ENCODE measurements around the gene ATF4.

ATF4 gene

DNA sequence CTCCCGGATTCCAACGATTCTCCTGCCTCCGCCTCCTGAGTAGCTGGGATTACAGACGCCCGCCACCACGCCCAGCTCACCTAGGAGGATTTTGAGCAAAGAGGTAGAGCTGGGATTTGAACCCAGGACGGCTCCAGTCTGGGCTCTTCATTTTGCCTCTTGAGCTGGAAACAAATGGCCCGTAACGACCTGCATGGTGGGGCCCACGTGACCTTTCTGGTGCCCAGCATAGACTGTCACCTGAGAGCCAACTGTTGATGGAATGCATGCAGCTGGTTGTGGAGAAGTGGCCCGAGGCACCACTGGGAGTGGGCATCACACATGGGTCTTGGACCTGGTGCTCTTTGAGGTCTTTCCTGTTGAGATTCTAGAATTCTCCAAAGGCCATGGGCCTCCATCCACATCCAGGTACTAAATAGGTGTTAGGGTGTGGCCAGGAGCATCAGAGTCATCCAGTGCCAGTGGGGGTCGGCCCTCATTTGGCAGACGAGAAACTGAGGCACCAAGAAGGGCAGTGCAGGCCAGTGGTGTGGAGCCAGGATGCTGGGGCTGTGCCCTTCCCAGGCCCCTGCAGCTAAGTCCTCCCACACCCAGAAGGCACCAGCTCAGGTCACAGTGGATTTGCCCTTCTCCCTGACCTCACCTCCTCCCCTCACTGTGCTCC, 3.9 kb downstream of the ATF4 start:
- TF ChIP-seq POLR2AphosphoS5 (IDR thresholded peaks at IDR 0.05; ENCODE audit: low read depth, low read length) (peak; percentile 68), POLR2A (IDR thresholded peaks at IDR 0.05; ENCODE audit: low read depth, low read length) (peak; percentile 77; the same call in 1 of the 2 replicates), TAF1 (IDR thresholded peaks at IDR 0.05; ENCODE audit: borderline replicate concordance, low read depth, low read length) (no peak)
- FAIRE-seq (no peak), DNase-seq (ENCODE audit: insufficient read length) (no peak)

DNA sequence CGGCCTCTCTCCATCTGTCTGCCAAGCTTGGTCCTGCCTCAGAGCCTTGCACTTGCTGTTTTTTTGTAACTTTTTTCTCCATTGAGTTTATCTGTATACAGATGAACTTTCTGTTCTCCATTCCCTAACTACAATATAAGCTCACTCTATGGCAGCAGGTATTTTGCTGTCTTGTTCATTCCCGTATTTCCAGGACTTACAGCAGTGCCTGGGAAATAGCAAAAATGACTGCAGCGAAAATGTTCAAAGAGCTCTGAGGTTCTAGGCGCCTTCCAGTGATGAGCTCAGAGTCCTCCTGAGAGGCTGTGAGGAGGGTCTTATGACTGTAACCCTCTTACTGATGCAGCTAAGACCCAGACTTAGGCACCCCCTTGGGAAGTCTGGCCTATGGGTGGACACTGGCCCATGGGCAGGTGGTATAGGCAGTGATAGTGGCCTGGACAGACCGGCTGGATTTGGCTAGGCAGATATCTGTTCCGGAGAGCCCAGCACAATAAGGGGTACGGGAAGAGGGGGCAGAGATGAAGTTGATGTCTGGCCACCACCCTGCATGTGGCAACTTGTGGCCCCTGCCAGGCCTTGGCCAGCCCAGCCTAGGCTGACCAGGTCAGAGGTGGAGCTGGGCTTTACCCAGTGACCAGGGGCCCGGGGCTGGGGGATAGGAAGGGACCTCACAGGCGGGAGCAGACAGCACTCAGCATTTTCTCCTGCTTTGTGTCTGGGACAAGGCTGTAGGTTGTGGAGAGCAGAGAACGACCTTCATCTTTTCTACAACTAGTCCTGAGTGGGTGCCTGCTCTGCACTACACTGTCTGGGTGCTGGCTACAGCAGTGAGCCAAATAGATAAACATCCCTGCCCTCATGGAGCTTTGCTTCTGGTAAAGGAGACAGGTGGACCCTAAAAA, 4.6 kb downstream of the ATF4 start:
- DNase-seq (ENCODE audit: insufficient read length): no peak
- no peak for TF ChIP-seq TAF1 (IDR thresholded peaks at IDR 0.05; ENCODE audit: borderline replicate concordance, low read depth, low read length)
- TF ChIP-seq POLR2AphosphoS5 (IDR thresholded peaks at IDR 0.05; ENCODE audit: low read depth, low read length): peak; percentile 39; the same call in 1 of the 2 replicates
- TF ChIP-seq POLR2A (IDR thresholded peaks at IDR 0.05; ENCODE audit: low read depth, low read length): no peak; the same call in 1 of the 2 replicates

DNA sequence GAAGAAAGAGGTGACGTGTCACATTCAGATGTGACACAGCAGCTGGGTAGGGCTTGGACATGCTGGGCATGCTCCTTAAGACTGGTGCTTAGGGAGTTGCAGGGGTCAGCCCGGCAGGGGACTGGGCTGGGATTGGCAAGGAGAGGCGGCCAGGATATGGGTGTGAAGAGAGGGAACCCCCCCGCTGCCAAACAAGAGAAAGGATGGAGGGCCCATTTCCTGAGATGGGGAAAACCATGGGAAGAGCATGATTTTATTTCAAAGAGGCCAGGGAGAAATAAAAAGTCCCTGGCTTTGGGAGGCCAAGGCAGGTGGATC, 5.3 kb downstream of the ATF4 start:
- TF ChIP-seq POLR2AphosphoS5 (IDR thresholded peaks at IDR 0.05; ENCODE audit: low read depth, low read length) (no peak), TAF1 (IDR thresholded peaks at IDR 0.05; ENCODE audit: borderline replicate concordance, low read depth, low read length) (no peak), POLR2A (IDR thresholded peaks at IDR 0.05; ENCODE audit: low read depth, low read length) (no peak)

More for the DNA sequence above, 4.6 kb downstream of the ATF4 start:
- peak; percentile 17 for FAIRE-seq

DNA sequence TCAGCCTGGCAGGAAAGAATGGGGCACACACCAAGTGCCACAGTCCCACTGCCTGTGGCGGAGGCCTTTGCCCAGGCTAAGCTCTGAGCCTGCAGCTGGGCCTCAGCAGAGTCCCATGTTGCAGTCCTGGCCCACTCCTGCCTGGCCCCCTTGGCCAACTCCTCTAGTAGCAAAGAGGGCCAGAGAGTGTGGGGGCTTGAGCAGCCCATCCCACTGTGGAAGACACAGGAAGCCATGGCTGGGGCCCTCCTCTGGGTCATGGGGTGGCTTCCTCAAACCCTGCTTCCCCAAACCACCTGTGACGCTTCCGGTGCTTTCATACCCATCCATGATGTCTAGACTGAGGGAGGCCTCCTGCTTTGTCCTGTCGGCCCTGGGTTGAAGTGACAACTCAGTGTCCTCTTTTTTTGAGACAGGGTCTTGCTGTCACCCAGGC, 6.4 kb downstream of the ATF4 start:
- DNase-seq (ENCODE audit: insufficient read length) (no peak), FAIRE-seq (no peak)
- TF ChIP-seq POLR2A (IDR thresholded peaks at IDR 0.05; ENCODE audit: low read depth, low read length) (peak; percentile 58), POLR2AphosphoS5 (IDR thresholded peaks at IDR 0.05; ENCODE audit: low read depth, low read length) (peak; percentile 11; the same call in 1 of the 2 replicates), TAF1 (IDR thresholded peaks at IDR 0.05; ENCODE audit: borderline replicate concordance, low read depth, low read length) (no peak)

More for the DNA sequence above, 5.3 kb downstream of the ATF4 start:
- FAIRE-seq (no peak), DNase-seq (ENCODE audit: insufficient read length) (no peak)

DNA sequence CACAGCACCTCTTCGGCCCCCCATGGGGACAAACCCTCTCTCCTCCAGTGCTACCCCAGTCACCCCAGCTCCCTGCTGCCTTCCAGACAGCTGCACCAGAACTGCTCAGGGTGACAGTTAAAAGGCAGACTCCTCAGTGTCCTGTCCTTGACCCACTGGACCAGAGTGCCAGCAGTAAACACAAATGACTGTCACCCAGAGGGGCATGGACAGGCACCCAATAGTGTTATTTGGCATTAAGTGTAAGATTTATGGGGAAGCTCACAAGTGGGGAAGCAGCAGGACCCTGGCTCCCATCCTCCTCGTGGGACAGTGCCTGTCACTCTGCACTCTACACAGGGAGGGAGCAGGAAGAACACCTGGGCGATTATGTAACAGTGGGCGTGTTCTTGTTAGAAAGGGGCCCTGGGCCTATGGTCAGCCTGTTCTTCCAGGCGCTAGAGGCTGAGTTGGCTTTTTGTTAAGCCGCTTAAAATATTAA, 7.2 kb downstream of the ATF4 start:
- TF ChIP-seq POLR2A (IDR thresholded peaks at IDR 0.05; ENCODE audit: low read depth, low read length) (no peak), POLR2AphosphoS5 (IDR thresholded peaks at IDR 0.05; ENCODE audit: low read depth, low read length) (no peak), TAF1 (IDR thresholded peaks at IDR 0.05; ENCODE audit: borderline replicate concordance, low read depth, low read length) (no peak)
- DNase-seq (ENCODE audit: insufficient read length) (no peak), FAIRE-seq (peak; percentile 36)

DNA sequence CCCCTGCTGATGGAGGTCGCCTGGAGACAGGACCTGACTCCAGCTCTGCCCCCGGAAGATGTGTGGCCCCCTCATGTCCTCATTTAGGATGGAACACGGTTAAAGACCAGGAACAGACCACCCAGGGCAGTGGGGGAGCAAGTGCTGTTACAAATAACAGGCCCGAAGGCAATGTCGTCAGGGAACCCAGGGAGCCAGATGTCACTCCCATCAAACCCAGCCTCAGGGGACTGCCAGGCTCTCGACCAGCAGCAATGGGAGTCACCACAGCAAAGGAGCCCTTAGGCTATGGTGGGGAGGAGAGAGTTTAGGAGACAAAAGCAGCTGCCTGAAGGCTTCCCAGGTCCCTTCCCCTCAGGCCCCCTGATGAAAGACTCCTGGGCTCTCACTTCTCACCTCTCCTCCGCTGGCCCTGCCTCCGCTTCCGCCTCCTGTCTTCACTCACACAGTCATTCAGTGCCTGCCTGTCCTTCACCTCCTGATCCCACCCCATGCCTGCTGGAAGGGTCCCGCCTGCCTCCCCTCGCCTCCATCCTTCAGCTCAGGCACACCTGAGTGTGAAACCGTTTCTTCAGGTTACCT, 7.8 kb downstream of the ATF4 start:
- TF ChIP-seq POLR2AphosphoS5 (IDR thresholded peaks at IDR 0.05; ENCODE audit: low read depth, low read length) (peak; percentile 66; the same call in 1 of the 2 replicates), POLR2A (IDR thresholded peaks at IDR 0.05; ENCODE audit: low read depth, low read length) (peak; percentile 50), TAF1 (IDR thresholded peaks at IDR 0.05; ENCODE audit: borderline replicate concordance, low read depth, low read length) (no peak)
- DNase-seq (ENCODE audit: insufficient read length) (no peak), FAIRE-seq (no peak)

DNA sequence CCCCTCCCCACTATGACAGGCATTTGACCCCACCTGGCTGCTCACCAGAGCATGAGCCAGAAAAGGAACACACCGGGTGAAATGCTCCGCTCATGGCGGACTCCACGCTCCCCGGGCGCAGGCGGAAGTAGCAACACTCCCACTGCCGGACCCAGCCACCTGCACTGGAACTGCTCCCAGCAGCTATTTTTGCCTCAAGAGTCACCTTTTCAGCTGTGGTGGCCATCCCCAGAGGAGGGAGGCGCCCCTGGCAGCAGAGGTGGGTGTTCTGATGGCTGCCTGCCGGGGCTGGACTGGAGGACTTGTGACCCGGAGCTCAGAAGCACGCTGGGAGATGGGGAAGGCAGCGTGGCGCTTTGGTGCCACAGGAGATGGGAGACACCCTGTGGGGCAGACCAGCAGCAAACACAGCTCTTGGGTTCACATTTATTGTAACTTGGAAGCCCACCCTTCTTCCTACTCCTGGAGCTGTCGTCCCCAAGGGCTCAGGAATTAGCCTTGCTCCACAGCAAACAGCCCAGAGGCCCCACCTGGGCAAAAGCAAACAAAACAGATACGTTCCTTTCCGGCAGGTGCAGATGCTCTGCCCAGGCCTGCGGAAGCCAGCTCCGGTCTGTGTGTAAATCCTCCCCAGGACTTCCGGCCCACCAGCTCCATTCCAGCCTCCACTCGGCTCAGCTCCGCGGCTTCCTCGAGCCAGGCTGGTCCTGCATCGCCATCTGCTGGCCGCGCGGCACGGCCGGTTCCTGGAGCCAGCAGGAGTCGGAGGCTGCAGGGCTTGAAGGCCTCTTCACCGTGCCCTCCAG, 8.5 kb downstream of the ATF4 start:
- FAIRE-seq (peak; percentile 97), DNase-seq (ENCODE audit: insufficient read length) (peak; percentile 70)
- TF ChIP-seq POLR2AphosphoS5 (IDR thresholded peaks at IDR 0.05; ENCODE audit: low read depth, low read length) (no peak), POLR2A (IDR thresholded peaks at IDR 0.05; ENCODE audit: low read depth, low read length) (peak; percentile 22), TAF1 (IDR thresholded peaks at IDR 0.05; ENCODE audit: borderline replicate concordance, low read depth, low read length) (0 out of 2 replicates have a peak, but pooled peaks have one; percentile 43)

DNA sequence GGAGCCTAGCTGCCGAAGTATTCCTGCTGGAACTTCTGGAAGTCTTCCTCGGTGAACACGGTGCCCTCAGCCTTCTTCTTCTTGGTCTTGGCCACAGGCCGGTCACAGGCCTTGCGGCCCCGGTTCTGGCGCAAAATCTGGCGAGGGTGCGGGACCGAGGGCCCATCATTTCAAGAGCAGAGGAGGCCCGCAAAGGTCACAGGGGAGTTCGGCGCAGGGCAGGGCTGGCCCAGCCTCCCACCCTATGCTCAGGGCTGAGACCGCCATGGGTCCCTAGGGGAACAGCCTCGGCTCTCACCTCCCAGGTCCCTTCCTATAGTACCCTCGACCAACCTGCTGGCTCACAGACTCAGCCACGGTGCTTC, 9.1 kb downstream of the ATF4 start:
- DNase-seq (ENCODE audit: insufficient read length) (no peak), FAIRE-seq (no peak)
- TF ChIP-seq POLR2A (IDR thresholded peaks at IDR 0.05; ENCODE audit: low read depth, low read length): no peak
- 0 out of 2 replicates have a peak, but pooled peaks have one; percentile 2 for TF ChIP-seq TAF1 (IDR thresholded peaks at IDR 0.05; ENCODE audit: borderline replicate concordance, low read depth, low read length)

DNA sequence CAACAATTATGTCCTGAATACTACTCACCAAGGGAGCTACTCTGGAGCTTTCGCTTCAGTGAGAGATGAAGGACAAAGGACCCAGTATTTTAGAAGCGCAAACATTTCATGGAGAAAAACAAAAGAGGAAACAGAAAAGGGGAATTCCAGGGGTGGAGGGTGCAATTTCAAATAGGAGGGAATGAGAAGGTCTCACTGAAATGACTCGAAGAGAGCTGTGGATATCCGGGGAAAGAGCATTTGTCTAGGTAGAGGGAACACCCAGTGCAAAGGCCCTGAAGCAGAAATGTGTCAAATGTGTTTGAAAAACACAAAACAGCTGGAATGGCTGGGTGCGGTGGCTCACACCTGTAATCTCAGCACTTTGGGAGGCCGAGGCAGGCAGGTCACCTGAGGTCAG, 9.8 kb downstream of the ATF4 start:
- TF ChIP-seq POLR2A (IDR thresholded peaks at IDR 0.05; ENCODE audit: low read depth, low read length): no peak
- TF ChIP-seq TAF1 (IDR thresholded peaks at IDR 0.05; ENCODE audit: borderline replicate concordance, low read depth, low read length): no peak
- no peak for TF ChIP-seq POLR2AphosphoS5 (IDR thresholded peaks at IDR 0.05; ENCODE audit: low read depth, low read length)
- DNase-seq (ENCODE audit: insufficient read length) (no peak), FAIRE-seq (no peak)

DNA sequence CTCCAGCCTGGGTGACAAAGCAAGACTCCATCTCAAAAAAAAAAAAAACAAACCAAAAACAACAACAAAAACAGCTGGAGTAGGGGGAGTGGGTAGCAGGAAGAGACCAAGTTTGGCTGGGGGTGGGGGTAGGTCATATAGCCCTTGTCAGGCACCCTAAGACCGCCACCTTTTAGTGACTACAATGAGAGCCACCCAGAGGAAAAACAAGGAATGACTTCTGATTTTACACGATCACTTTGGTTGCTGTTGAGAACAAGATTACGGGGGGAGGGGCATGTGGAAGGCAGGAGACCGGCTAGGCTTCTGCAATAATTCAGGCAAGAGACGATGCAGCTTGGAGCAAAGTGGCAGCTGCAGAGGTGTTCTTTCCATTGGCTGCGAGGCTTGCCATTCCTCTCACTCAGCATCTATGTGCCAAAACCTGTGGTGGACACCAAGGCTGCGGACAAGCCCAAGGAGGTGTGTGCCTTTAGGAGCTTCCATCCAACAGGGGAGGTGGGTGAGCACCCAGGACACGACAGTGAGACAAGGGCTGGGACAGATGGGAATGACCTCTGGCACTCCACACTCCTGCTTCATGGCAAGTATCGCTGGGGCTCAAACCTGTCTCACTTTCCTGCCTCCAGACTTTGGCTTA, 10.4 kb downstream of the ATF4 start:
- DNase-seq (ENCODE audit: insufficient read length): no peak
- no peak for TF ChIP-seq POLR2AphosphoS5 (IDR thresholded peaks at IDR 0.05; ENCODE audit: low read depth, low read length)
- no peak for TF ChIP-seq POLR2A (IDR thresholded peaks at IDR 0.05; ENCODE audit: low read depth, low read length)
- TF ChIP-seq TAF1 (IDR thresholded peaks at IDR 0.05; ENCODE audit: borderline replicate concordance, low read depth, low read length): no peak
- FAIRE-seq: no peak

Measured in GM12892 (cell line).